ENCODE results near the gene PLA2G4B. TPM values are rescaled to one million over a fixed set of nuclear protein-coding genes. Genes with fewer than 3 reads are reported as not detected.

PLA2G4B gene
- total RNA-seq, 1 donor from 2014 or later = 2.4 TPM

GRCh38 chr15:41897363-41897799 is 58.7 kb downstream of the PLA2G4B start:
- FAIRE-seq = no peak
- peak in 1 of 2 donors; percentile 14 for DNase-seq (ENCODE audit: low spot score in 2 of 2)

Small RNA genes lying within 50 kb of the gene (small RNA-seq; reads per million reads assigned to genes)
- gene JMJD7-PLA2G4B = not detected
- not detected for gene MIR4310
- gene RNA5SP393 = not detected

Other genes with a start within 250 kb of the PLA2G4B start
- 81.9 TPM for gene MGA, start 178.4 kb upstream of the PLA2G4B start, total RNA-seq
- gene MAPKBP1, start 64.4 kb upstream of the PLA2G4B start, total RNA-seq = 31.4 TPM
- 0.82 TPM for gene JMJD7, start 10.8 kb upstream of the PLA2G4B start, total RNA-seq
- 0.41 TPM for gene SPTBN5, start 55.2 kb downstream of the PLA2G4B start, total RNA-seq
- 2.0 TPM for gene EHD4, start 133.7 kb downstream of the PLA2G4B start, total RNA-seq
- not detected for gene PLA2G4E, start 182.2 kb downstream of the PLA2G4B start, total RNA-seq